Stimulated activated CD4-positive, alpha-beta T cell treated with anti-CD3 and anti-CD28 coated beads, Interleukin-1b, Interleukin-23, amount 100 ng/mL, for 48 hours (primary cell): Measurements from ENCODE around the gene F8A2.
"Not testable (repeated sequence)": the region's sequence is repeated elsewhere in the genome, so short reads cannot be mapped to it uniquely, and the experiment has no call there.

Experiments used
- DNase-seq: peaks from one replicate; pipeline ENCODE4 v3.0.0-alpha.2; 2020

F8A2 gene

GRCh38 chrX:155381843-155382528, at the start of gene F8A2:
F8A2 (plus strand) TSS chrX:155382095; CDS start chrX:155382115, 20 bp downstream.
- not testable (repeated sequence) for DNase-seq

GRCh38 chrX:155333544-155334100, 48.3 kb upstream of the F8A2 start:
- no peak for DNase-seq

GRCh38 chrX:155334486-155335336, 47.2 kb upstream of the F8A2 start, which contains the start of gene CLIC2:
CLIC2 (minus strand) TSS chrX:155334614; CDS start chrX:155334427, 187 bp downstream.
- DNase-seq = peak; percentile 1

- not testable (repeated sequence) for DNase-seq
These were observed 46.6 kb upstream of the F8A2 start for GRCh38 chrX:155335337-155335712.

- DNase-seq = not testable (repeated sequence)
These were observed 36.2 kb upstream of the F8A2 start for GRCh38 chrX:155345689-155346088.

GRCh38 chrX:155349448-155349847, 32.4 kb upstream of the F8A2 start:
- not testable (repeated sequence) for DNase-seq

GRCh38 chrX:155363712-155364111, 18.2 kb upstream of the F8A2 start:
- DNase-seq = not testable (repeated sequence)

- DNase-seq = not testable (repeated sequence)
These were observed 8.0 kb upstream of the F8A2 start for GRCh38 chrX:155373777-155374458.

- not testable (repeated sequence) for DNase-seq
These were observed 2.1 kb upstream of the F8A2 start for GRCh38 chrX:155379802-155380201.

GRCh38 chrX:155382529-155382967, 653 bp downstream of the F8A2 start:
- not testable (repeated sequence) for DNase-seq

GRCh38 chrX:155389634-155390033, 7.7 kb downstream of the F8A2 start:
- no peak for DNase-seq

GRCh38 chrX:155394747-155395276, 12.9 kb downstream of the F8A2 start:
- peak; percentile 2 for DNase-seq

GRCh38 chrX:155406429-155406828, 24.5 kb downstream of the F8A2 start:
- no peak for DNase-seq

GRCh38 chrX:155417769-155418168, 35.9 kb downstream of the F8A2 start:
- DNase-seq = no peak
